VCaP (cell line): ENCODE measurements around the gene FOXA3.
A peak's percentile ranks its signal among the peaks of the same experiment; 100 is the strongest.

Source experiments
- H3K27ac ChIP-seq: fragments of 450-650 bp; 2 replicates; pipeline ENCODE4 v1.5.1; 2017
- TF ChIP-seq, protein P1 (sequence below): fragments of 450-650 bp; conservative IDR thresholded peaks from 2 replicates; pipeline ENCODE4 v1.5.1; 2017; ENCODE audit warnings: mild to moderate bottlenecking, moderate library complexity

The FOXA3 gene

DNA sequence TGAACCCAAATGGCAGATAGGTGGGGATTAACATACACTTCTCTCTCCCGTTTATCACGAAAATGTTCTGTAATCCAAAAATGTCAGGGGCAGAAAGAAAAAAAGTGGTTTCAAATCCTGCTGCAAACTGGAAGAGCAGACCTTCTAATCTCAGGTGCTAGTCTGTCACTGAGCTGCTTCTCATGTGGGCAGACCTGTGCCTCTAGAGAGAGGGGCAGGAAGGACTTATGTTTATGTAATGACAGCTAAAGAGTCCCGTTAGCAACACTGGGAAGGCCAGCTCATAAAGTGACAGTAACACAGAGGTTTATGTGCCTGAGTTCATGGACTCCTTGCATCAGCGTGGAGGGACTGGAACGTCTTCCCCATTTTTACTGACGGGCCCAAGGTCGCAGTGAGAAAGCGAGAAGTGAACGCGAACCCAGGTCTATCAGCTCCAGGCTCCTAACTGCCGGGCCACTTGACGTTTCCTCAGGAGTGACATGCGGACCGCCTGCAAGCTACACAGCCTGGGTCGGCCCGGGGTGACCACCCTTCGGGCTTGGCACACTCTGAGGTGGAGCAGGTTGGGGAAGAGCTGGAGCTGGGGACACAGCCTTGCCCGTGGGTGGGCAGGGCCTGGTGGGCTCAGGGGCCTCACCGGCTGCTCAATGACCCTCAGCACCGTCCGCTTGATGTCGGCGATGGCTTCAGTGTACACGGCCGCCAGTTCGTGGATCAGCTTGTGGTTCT, 39.4 kb upstream of the FOXA3 start:
- TF ChIP-seq, protein P1, sequence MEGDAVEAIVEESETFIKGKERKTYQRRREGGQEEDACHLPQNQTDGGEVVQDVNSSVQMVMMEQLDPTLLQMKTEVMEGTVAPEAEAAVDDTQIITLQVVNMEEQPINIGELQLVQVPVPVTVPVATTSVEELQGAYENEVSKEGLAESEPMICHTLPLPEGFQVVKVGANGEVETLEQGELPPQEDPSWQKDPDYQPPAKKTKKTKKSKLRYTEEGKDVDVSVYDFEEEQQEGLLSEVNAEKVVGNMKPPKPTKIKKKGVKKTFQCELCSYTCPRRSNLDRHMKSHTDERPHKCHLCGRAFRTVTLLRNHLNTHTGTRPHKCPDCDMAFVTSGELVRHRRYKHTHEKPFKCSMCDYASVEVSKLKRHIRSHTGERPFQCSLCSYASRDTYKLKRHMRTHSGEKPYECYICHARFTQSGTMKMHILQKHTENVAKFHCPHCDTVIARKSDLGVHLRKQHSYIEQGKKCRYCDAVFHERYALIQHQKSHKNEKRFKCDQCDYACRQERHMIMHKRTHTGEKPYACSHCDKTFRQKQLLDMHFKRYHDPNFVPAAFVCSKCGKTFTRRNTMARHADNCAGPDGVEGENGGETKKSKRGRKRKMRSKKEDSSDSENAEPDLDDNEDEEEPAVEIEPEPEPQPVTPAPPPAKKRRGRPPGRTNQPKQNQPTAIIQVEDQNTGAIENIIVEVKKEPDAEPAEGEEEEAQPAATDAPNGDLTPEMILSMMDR, result no peak
- H3K27ac ChIP-seq, result peak overlapping the region; percentile 63

DNA sequence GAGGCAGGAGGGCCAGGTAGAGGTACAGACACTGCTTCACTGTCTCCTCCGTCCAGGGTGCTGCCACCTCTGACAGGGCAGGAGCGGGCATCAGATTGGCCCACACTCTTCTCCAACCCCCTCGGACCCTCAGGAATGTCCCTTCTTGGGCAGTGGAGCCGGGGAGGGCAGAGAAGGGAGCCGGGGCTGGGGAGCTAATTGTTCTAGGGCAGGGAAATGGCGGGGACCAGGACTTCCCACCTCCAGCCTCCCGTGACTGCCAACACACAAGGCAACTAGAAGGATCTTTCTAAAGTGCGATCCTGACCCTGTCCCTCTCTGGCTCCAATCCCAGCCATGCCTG, 38.9 kb upstream of the FOXA3 start:
- TF ChIP-seq, protein P1, result no peak
- peak overlapping the region; percentile 63 for H3K27ac ChIP-seq

DNA sequence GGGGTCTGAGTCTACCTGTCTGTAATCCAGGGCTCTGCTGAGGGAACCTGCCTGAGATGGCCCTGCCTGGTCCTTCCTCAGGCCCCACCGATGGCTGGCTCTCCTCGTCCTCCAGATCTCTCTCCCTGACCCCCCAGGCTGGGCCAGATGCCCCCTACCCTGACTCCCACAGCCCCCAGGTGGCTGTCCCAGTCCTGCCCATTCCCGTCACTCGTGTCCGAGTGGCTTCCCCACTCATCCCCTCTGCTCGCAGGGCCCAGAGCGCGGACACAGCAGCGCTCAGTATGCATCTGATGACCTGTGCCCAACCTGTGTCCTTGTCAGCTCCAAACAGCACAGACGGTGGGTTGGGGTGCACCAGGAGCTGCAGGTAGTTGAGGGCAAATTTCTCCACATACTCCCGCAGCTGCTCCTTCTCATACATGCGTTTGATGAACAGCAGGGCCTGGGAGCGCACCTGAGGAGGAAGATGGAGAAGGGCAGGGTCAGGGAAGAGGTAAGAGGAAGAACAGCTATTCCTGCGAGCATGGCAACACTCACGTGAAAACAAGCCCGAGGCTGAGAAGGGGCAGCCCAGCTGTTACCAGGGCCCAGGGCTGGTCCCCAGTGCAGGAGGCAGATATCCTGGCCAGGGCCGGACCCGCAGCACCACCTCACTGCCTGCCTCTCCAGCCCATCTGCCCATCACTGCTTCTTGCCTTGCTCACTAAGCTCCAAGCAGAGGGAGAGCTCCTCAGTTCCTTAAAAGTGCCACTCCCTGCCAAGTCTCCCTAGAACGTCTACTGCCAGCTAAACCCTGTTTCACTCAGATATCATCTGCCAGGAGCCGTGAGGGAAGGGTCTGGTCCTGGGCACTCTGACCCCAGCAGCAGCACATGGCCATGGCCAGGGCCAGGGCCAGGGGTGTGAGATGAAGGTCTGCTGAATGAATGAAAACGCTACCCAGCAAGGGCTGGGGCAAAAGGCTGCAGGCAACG, 37.9 kb upstream of the FOXA3 start:
- H3K27ac ChIP-seq, result peak overlapping the region; percentile 63

DNA sequence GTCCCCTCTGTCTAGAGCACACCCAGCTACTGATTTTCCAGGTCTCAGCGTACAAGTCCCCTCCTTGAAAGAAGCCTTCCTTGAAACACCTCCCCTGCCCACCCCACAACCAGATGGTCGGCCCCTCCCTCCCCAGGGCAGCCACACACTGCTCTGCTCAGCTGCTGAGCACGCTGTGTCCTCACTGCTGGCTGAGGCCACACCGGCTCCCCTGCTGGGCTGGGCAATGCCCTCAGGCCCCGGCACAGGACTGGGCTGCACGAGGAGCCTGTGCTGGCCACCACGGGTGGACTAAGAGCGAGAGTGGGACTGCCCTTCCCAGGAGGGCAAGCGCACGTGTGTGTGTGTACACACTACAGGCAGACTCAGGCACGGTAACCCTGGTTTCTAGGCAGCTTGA, 37.2 kb upstream of the FOXA3 start:
- TF ChIP-seq, protein P1, result no peak

More for the DNA sequence above, 37.9 kb upstream of the FOXA3 start:
- TF ChIP-seq, protein P1, result no peak

DNA sequence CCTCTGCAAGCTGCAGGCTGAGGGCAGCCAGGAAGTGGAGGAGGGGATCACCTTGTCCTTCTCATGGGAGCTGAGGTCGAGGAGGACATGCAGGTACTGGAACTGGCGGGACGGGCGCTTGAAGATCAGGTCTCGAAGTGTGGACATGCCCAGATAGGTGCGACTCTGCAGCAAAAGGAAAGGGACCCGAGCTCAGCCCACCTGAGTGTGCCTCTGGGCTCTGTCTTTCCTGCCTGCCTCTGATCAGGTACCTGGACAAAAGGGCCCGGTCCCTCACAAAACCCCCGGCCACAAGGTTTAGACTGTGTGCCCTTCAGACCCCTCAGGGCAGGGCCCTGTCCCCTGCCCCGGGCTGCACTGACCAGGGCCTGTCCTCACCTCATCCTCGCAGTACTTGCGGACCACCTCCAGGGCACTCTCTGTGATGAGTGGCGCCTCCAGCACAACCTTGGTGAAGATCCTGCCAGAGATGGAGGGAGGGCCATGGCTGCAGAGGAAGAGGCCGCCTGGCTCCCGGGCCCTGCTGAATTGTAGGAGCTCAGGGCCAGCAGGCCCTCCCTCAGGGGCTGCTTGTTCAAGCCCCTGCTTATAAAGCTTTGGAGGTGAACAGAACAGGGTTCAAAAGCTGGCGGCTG, 36.5 kb upstream of the FOXA3 start:
- peak overlapping the region; percentile 63; the same call in 1 of the 2 replicates for H3K27ac ChIP-seq
- TF ChIP-seq, protein P1, result no peak

More for the DNA sequence above, 37.2 kb upstream of the FOXA3 start:
- H3K27ac ChIP-seq, result peak overlapping the region; percentile 63; the same call in 1 of the 2 replicates

DNA sequence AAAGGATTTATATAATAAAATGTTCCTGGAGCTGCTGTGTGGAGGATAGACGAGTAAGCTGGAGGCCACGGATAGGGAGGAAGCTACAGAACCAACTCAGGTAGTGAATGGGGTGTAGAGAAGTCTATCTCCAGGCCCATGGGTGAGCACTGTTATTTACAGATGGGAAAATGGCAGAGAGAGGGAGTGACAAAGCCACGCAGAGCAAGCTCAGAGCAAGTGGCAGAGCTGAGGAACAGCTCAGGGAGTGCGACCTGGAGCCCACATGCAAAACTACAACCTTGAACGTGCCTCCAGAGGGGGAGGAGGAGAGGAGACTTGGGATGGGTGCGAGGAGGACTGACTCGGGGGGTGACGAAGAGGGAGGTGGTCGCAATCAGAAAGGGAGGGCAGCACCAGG, 35.6 kb upstream of the FOXA3 start:
- TF ChIP-seq, protein P1, result no peak
- H3K27ac ChIP-seq, result no peak overlapping the region

DNA sequence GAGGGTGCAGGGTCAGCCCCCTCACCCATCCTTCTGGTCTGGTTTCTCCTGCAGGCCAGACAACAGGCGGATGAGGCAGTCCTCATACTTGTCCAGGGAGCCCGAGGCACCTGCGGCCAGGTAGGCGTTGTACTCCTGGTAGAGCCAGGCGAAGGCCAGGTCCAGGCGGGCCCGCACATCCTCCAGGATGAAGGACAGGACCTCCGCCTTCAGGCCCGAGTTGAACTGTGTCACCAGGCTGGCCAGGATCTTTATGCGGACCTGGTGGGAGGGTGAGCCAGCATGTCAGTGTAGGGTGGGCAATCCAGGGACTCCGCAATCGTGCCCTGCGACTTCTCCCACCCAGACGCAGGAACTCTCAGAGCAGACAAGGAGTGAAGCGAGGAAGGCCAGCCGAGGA, 35.2 kb upstream of the FOXA3 start:
- H3K27ac ChIP-seq, result no peak overlapping the region
- TF ChIP-seq, protein P1, result no peak
